ENCODE results near the gene ZNF679.

GRCh38 chr7:64313740-64314491 lies 85.6 kb downstream of the ZNF679 start, which contains the start of gene ZNF736:
- TF ChIP-seq CTCF (IDR thresholded peaks at IDR 0.05): no peak
- TF ChIP-seq POLR2AphosphoS5 (IDR thresholded peaks at IDR 0.05; ENCODE audit: insufficient read depth in 1 of 2, low read depth in 1 of 2): peak; percentile 77 to 91
- peak in 1 of 2 donors; percentile 16 for TF ChIP-seq POLR2A (IDR thresholded peaks at IDR 0.05)
